H1 (cell line): ENCODE results near the gene TPH2. TPM values are rescaled to one million over a fixed set of nuclear protein-coding genes. Genes with fewer than 3 reads are reported as not detected.

Experiments
- CTCF ChIA-PET: fragments of 300-600 bp; sonication (Branson Sonifier 250); formaldehyde crosslinking; loops from one replicate; lab custom pipeline; 2021; ENCODE audit not compliant: partially characterized antibody; lab: Charles Lee
- POLR2A ChIA-PET: fragments of 300-600 bp; sonication (Branson Sonifier 250); formaldehyde crosslinking; loops from one replicate; lab custom pipeline; 2021; ENCODE audit warnings: inconsistent platforms; ENCODE audit not compliant: partially characterized antibody; lab: Charles Lee
- DNase-seq, 2 experiments: peaks; one replicate each; pipeline versions ENCODE4 v3.0.0 to v3.0.0-alpha.2; 2010 to 2022; ENCODE audit warnings: low spot score in 2 of 2, low read depth in 1 of 2, mixed read lengths in 1 of 2
- FAIRE-seq: peaks from 2 replicates; lab custom pipeline; 2011; peaks lifted over from hg19 to GRCh38; lab: Jason Lieb, UNC
- H2AFZ ChIP-seq: 2 replicates; pipeline ENCODE4 v1.8.1; 2012; ENCODE audit warnings: low read length, inconsistent platforms
- H2AK5ac ChIP-seq: 2 replicates; pipeline ENCODE4 v1.6.1; 2013; ENCODE audit warnings: low read depth, low read length
- H2BK120ac ChIP-seq: replicated peaks from 2 replicates; pipeline ENCODE3; 2013; ENCODE audit warnings: low read depth, low read length, inconsistent platforms
- H2BK12ac ChIP-seq: 2 replicates; pipeline ENCODE4 v1.6.1; 2013; ENCODE audit warnings: low read depth, low read length
- H2BK15ac ChIP-seq: 2 replicates; pipeline ENCODE4 v1.6.1; 2013; ENCODE audit warnings: low read length
- H2BK20ac ChIP-seq: 2 replicates; pipeline ENCODE4 v1.6.1; 2013; ENCODE audit warnings: low read length
- H2BK5ac ChIP-seq: 2 replicates; pipeline ENCODE4 v1.6.1; 2013; ENCODE audit warnings: low read depth, low read length
- H3K14ac ChIP-seq: 2 replicates; pipeline ENCODE4 v1.6.1; 2013; ENCODE audit warnings: inconsistent platforms; ENCODE audit not compliant: insufficient read length
- H3K18ac ChIP-seq: 2 replicates; pipeline ENCODE4 v1.6.1; 2013; ENCODE audit warnings: low read length; ENCODE audit errors: extremely low read depth
- H3K23ac ChIP-seq: 2 replicates; pipeline ENCODE4 v1.6.1; 2013; ENCODE audit warnings: inconsistent platforms; ENCODE audit not compliant: insufficient read length
- H3K23me2 ChIP-seq: 2 replicates; pipeline ENCODE4 v1.6.1; 2013; ENCODE audit warnings: low read depth, low read length
- H3K27ac ChIP-seq: 2 replicates; pipeline ENCODE4 v1.6.1; 2011; ENCODE audit warnings: low read depth, low read length, inconsistent platforms
- H3K27me3 ChIP-seq, 4 experiments: replicated peaks in 1 of 4; 1 replicate in 1 of 4; 2 replicates in 3 of 4; pipeline versions ENCODE4 v1.6.1 to v1.8.1; 2011 to 2013; ENCODE audit warnings: low read length in 3 of 4, mild to moderate bottlenecking in 3 of 4, inconsistent platforms in 2 of 4, mixed read lengths in 2 of 4, moderate library complexity in 1 of 4; ENCODE audit not compliant: control insufficient read depth in 3 of 4, insufficient read depth in 3 of 4; ENCODE audit errors: extremely low read depth in 1 of 4
- H3K36me3 ChIP-seq, 4 experiments: 2 replicates each; pipeline versions ENCODE4 v1.6.1 to v1.8.1; 2011 to 2013; ENCODE audit warnings: mild to moderate bottlenecking in 4 of 4, low read length in 3 of 4, moderate library complexity in 2 of 4, control low read depth in 1 of 4, inconsistent platforms in 1 of 4; ENCODE audit not compliant: insufficient read depth in 4 of 4, control insufficient read depth in 2 of 4
- H3K4ac ChIP-seq: replicated peaks from 2 replicates; pipeline ENCODE3; 2013; ENCODE audit warnings: low read length, low read depth, mixed read lengths, inconsistent platforms; ENCODE audit not compliant: insufficient read length
- H3K4me1 ChIP-seq, 4 experiments: replicated peaks in 1 of 4; 1 replicate in 1 of 4; 2 replicates in 3 of 4; pipeline versions ENCODE4 v1.6.1 to v1.8.1; 2011 to 2013; ENCODE audit warnings: low read length in 3 of 4, inconsistent platforms in 2 of 4, mixed read lengths in 1 of 4; ENCODE audit not compliant: insufficient read depth in 4 of 4, control insufficient read depth in 3 of 4
- H3K4me2 ChIP-seq, 2 experiments: 2 replicates each; pipeline versions ENCODE4 v1.6.1 to v1.8.1; 2011 to 2013; ENCODE audit warnings: low read depth in 2 of 2, low read length in 2 of 2, control low read depth in 1 of 2, inconsistent platforms in 1 of 2, mild to moderate bottlenecking in 1 of 2; ENCODE audit not compliant: insufficient read depth in 1 of 2
- H3K4me3 ChIP-seq, 4 experiments: fragments of 200-600, 300-600 bp in 1 of 4; sonication (generic), shearing (Covaris generic), sonication (Bioruptor Twin) in 1 of 4; 2 replicates each; pipeline versions ENCODE4 v1.5.1 to v1.8.1; 2011 to 2016; ENCODE audit warnings: low read length in 4 of 4, low read depth in 3 of 4, control low read depth in 2 of 4, inconsistent platforms in 2 of 4, mild to moderate bottlenecking in 2 of 4, mixed read lengths in 1 of 4, moderate library complexity in 1 of 4; ENCODE audit not compliant: insufficient read depth in 2 of 4; ENCODE audit errors: extremely low read depth in 1 of 4
- H3K56ac ChIP-seq: replicated peaks from 2 replicates; pipeline ENCODE3; 2013; ENCODE audit warnings: low read depth, mild to moderate bottlenecking, mixed read lengths, low read length, inconsistent platforms; ENCODE audit not compliant: insufficient read length
- H3K79me1 ChIP-seq: 2 replicates; pipeline ENCODE4 v1.6.1; 2013; ENCODE audit warnings: low read depth, low read length, control low read depth
- H3K79me2 ChIP-seq, 2 experiments: 2 replicates each; pipeline versions ENCODE4 v1.6.1 to v1.8.1; 2012 to 2013; ENCODE audit warnings: low read length in 2 of 2, mild to moderate bottlenecking in 2 of 2, inconsistent platforms in 1 of 2; ENCODE audit not compliant: insufficient read depth in 2 of 2, control insufficient read depth in 1 of 2
- H3K9ac ChIP-seq, 4 experiments: replicated peaks in 1 of 4; 1 replicate in 1 of 4; 2 replicates in 3 of 4; pipeline versions ENCODE4 v1.6.1 to v1.8.1; 2011 to 2013; ENCODE audit warnings: low read depth in 3 of 4, low read length in 3 of 4, control low read depth in 2 of 4, mild to moderate bottlenecking in 2 of 4, moderate library complexity in 2 of 4, inconsistent platforms in 1 of 4; ENCODE audit errors: extremely low read depth in 1 of 4
- H3K9me3 ChIP-seq, 2 experiments: 2 replicates each; pipeline versions ENCODE4 v1.6.1 to v1.8.1; 2012 to 2013; ENCODE audit warnings: mild to moderate bottlenecking in 2 of 2, moderate library complexity in 2 of 2, control low read depth in 1 of 2, inconsistent platforms in 1 of 2, low read depth in 1 of 2, low read length in 1 of 2, mixed read lengths in 1 of 2; ENCODE audit not compliant: insufficient read depth in 2 of 2
- H4K20me1 ChIP-seq, 2 experiments: replicated peaks in 1 of 2; 2 replicates each; pipeline versions ENCODE3 to v1.8.1; 2011 to 2013; ENCODE audit warnings: inconsistent platforms in 2 of 2, low read length in 2 of 2, mild to moderate bottlenecking in 1 of 2; ENCODE audit not compliant: insufficient read depth in 2 of 2, control insufficient read depth in 1 of 2
- H4K5ac ChIP-seq: 2 replicates; pipeline ENCODE4 v1.6.1; 2013; ENCODE audit warnings: low read length, low read depth, mixed read lengths, inconsistent platforms; ENCODE audit not compliant: insufficient read length
- H4K8ac ChIP-seq: 2 replicates; pipeline ENCODE4 v1.8.0; 2013; ENCODE audit warnings: mild to moderate bottlenecking, moderate library complexity, low read length, inconsistent platforms; ENCODE audit not compliant: insufficient read depth; ENCODE audit errors: extremely low read depth
- H4K91ac ChIP-seq: replicated peaks from 2 replicates; pipeline ENCODE3; 2013; ENCODE audit warnings: low read length, mixed read lengths, inconsistent platforms; ENCODE audit not compliant: insufficient read length
- CBX5 ChIP-seq: fragments of 300-800, 300-1000 bp; sonication (generic); IDR thresholded peaks from 2 replicates; pipeline ENCODE4 v1.7.1; 2016; ENCODE audit warnings: antibody characterized with exemption, low read length, low read depth
- HDAC6 ChIP-seq: IDR thresholded peaks from one replicate; pipeline ENCODE4 v1.7.1; 2012; ENCODE audit warnings: low read depth, mild to moderate bottlenecking, inconsistent platforms, low read length, moderate library complexity
- KDM1A ChIP-seq: fragments of 200-600, 300-600 bp; sonication (generic); IDR thresholded peaks from 2 replicates; pipeline ENCODE4 v1.7.1; 2016; ENCODE audit warnings: mild to moderate bottlenecking, low read length, borderline replicate concordance
- KDM5A ChIP-seq: fragments of 200-600 bp; IDR thresholded peaks from 2 replicates; pipeline ENCODE4 v1.7.1; 2012; ENCODE audit warnings: mild to moderate bottlenecking, low read length, inconsistent platforms, mixed read lengths
- RBBP5 ChIP-seq: IDR thresholded peaks from 2 replicates; pipeline ENCODE4 v1.7.1; 2012; ENCODE audit warnings: low read depth, mild to moderate bottlenecking, inconsistent platforms, low read length, moderate library complexity, borderline replicate concordance
- SAP30 ChIP-seq: fragments of 300-600 bp; sonication (generic); IDR thresholded peaks from 2 replicates; pipeline ENCODE4 v1.7.1; 2012; ENCODE audit warnings: low read length, moderate library complexity, mild to moderate bottlenecking, inconsistent platforms; ENCODE audit not compliant: insufficient read depth, insufficient replicate concordance
- SUZ12 ChIP-seq: fragments of 200-600 bp; sonication (generic); IDR thresholded peaks from 2 replicates; pipeline ENCODE4 v1.6.1; 2012; ENCODE audit warnings: mild to moderate bottlenecking, inconsistent platforms, low read length, moderate library complexity, mixed read lengths
- WGBS, 2 experiments: shearing (Covaris generic) in 1 of 2; methylation state at CpG; one replicate each; pipeline versions ENCODE4 v1.1.6 to v1.1.7; 2013 to 2015; ENCODE audit warnings: low lambda C conversion rate in 2 of 2, mixed read lengths in 2 of 2, inconsistent platforms in 1 of 2, low coverage in 1 of 2, missing lambda C conversion rate in 1 of 2; ENCODE audit not compliant: insufficient replicate concordance in 2 of 2, insufficient coverage in 1 of 2, insufficient read length in 1 of 2; ENCODE audit errors: extremely low coverage in 1 of 2, missing lambda C conversion rate in 1 of 2; 5-methylcytosine and 5-hydroxymethylcytosine counted together
- polyA plus RNA-seq, 7 experiments: library from polyadenylated mRNA; depleted of rRNA in 3 of 7; stranded (reverse) in 5 of 7; unstranded in 2 of 7; fragments of >200 nt in 5 of 7; fragments of 200-250 nt in 2 of 7; gene quantifications; 1 replicate in 5 of 7; 2 replicates in 1 of 7; 4 replicates in 1 of 7; pipeline versions ENCODE4 v1.2.1 to v1.2.3, GENCODE V29; 2011 to 2013; ENCODE audit warnings: missing spikeins in 2 of 7, mixed read lengths in 2 of 7
- total RNA-seq: library from RNA; stranded (reverse); fragmentation: NEBNext Ultra II Directional; extraction: Animal tissue kit (Norgen Biotek cat#: 25700); gene quantifications from 2 replicates; pipeline ENCODE4 v1.2.1, GENCODE V29; 2021
- TF ChIP-seq, protein P1 (sequence below): IDR thresholded peaks from 2 replicates; pipeline ENCODE4 v1.6.1; 2011; ENCODE audit warnings: low read length, improper control_type of control experiment
- TF ChIP-seq, protein P2 (sequence below): IDR thresholded peaks from 2 replicates; pipeline ENCODE4 v1.6.1; 2012; ENCODE audit warnings: inconsistent platforms

Gene TPH2
- total and polyA plus RNA-seq, 2 of the 8 experiments (the other 6 are each of a cell fraction or from before 2014, with no cell fraction given), result 0.57 to 1.1 TPM

GRCh38 chr12:72036393-72036792, 97.7 kb downstream of the TPH2 start:
- Histone ChIP-seq H2AFZ (no peak overlapping the region), H3K36me3 (no peaks in the 10 kb centered on the region), H3K4me3 (no peak overlapping the region), H2BK15ac (no peak overlapping the region), H2BK20ac (no peak overlapping the region), H3K23ac (no peak overlapping the region), H3K27me3 (no peaks in the 10 kb centered on the region), H3K79me1 (no peaks in the 10 kb centered on the region), H2BK5ac (no peak overlapping the region), H3K9me3 (peaks cover 3 to 9% of the 10 kb centered on the region in 2 experiments; a peak in 2 of 4 replicates), H4K20me1 (no peaks in the 10 kb centered on the region)
- CTCF ChIA-PET, result interaction anchor here (0.7 to 2.5 kb wide), 7 partner anchors 11 to 245 kb away, joined by 3 to 6 read pairs (median 3); no protein-coding TSS in a partner anchor
- no peak for FAIRE-seq
- TF ChIP-seq, protein P1, sequence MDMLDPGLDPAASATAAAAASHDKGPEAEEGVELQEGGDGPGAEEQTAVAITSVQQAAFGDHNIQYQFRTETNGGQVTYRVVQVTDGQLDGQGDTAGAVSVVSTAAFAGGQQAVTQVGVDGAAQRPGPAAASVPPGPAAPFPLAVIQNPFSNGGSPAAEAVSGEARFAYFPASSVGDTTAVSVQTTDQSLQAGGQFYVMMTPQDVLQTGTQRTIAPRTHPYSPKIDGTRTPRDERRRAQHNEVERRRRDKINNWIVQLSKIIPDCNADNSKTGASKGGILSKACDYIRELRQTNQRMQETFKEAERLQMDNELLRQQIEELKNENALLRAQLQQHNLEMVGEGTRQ, result no peak
- TF ChIP-seq SAP30 (no peak), HDAC6 (no peak), SUZ12 (no peak), RBBP5 (no peak), KDM5A (no peak), KDM1A (no peak), CBX5 (no peak)
- TF ChIP-seq, protein P2, sequence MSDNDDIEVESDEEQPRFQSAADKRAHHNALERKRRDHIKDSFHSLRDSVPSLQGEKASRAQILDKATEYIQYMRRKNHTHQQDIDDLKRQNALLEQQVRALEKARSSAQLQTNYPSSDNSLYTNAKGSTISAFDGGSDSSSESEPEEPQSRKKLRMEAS, result no peak
- TF ChIP-seq, all 59 proteins: peak for 0
- Histone ChIP-seq H3K4me2 (no peak overlapping the region), H3K27ac (no peak overlapping the region), H2BK12ac (no peak overlapping the region), H3K23me2 (no peaks in the 10 kb centered on the region), H4K5ac (no peak overlapping the region), H4K91ac (no peak overlapping the region), H3K14ac (no peak overlapping the region), H3K9ac (no peak overlapping the region), H3K79me2 (no peaks in the 10 kb centered on the region), H2BK120ac (no peak overlapping the region), H3K4ac (no peak overlapping the region), H4K8ac (no peak overlapping the region), H3K56ac (no peak overlapping the region), H3K4me1 (peaks cover 0 to 9% (median 0%) of the 10 kb centered on the region in 4 experiments; a peak in 1 of 7 replicates), H2AK5ac (no peak overlapping the region), H3K18ac (no peak overlapping the region)
- WGBS, 2 experiments, result 88% methylated on average over 1 of the region's 1 CpG; no CpG with 5 or more reads in 1 of the 2 experiments
- no peak for DNase-seq
- POLR2A ChIA-PET, result no interaction called here
